Lower leg skin (tissue), 3 donors: ENCODE measurements around the gene CRP.

Experiments used
- CTCF ChIP-seq, 3 donors: fragments of 450-650 bp; IDR thresholded peaks; one replicate each; pipeline ENCODE4 v1.5.1; 2016; ENCODE audit warnings: antibody characterized with exemption in 3 of 3, mild to moderate bottlenecking in 3 of 3, moderate library complexity in 2 of 3
- POLR2A ChIP-seq, 2 donors: fragments of 450-650 bp; IDR thresholded peaks; one replicate each; pipeline ENCODE4 v1.6.1; 2016 to 2017; ENCODE audit warnings: antibody characterized with exemption in 2 of 2, mild to moderate bottlenecking in 1 of 2, moderate library complexity in 1 of 2

- TF ChIP-seq CTCF (IDR thresholded peaks at IDR 0.05): no peak
- TF ChIP-seq POLR2A (IDR thresholded peaks at IDR 0.05): no peak
Measured at GRCh38 chr1:159705904-159706256, 8.5 kb downstream of the CRP start.
